Measurements from ENCODE around the gene TSPAN18.

TSPAN18 gene

GRCh38 chr11:44736791-44737190, 10.0 kb downstream of the TSPAN18 start:
- Histone ChIP-seq H3K79me2 (ENCODE audit: insufficient read depth, low read length) (no peaks in the 10 kb centered on the region), H3K36me3 (ENCODE audit: insufficient read depth, low read length) (no peaks in the 10 kb centered on the region), H3K9me2 (replicated peaks; ENCODE audit: low read depth, low read length) (no peaks in the 10 kb centered on the region), H4K20me1 (ENCODE audit: insufficient read depth, low read length, poor library complexity, severe bottlenecking) (no peaks in the 10 kb centered on the region), H2AFZ (ENCODE audit: low read length) (no peak overlapping the region), H3K4me3 (ENCODE audit: low read length, poor library complexity, severe bottlenecking) (no peak overlapping the region), H3K9ac (ENCODE audit: low read depth, low read length, poor library complexity, severe bottlenecking) (no peak overlapping the region), H3F3A (ENCODE audit: low read depth) (no peaks in the 10 kb centered on the region), H3K9me3 (ENCODE audit: insufficient read depth, low read depth, low read length) (no peaks in the 10 kb centered on the region), H3K27me3 (ENCODE audit: insufficient read depth, low read length, poor library complexity, severe bottlenecking) (no peaks in the 10 kb centered on the region), H3K4me1 (ENCODE audit: insufficient read depth, low read length, poor library complexity, severe bottlenecking) (no peaks in the 10 kb centered on the region), H3K4me2 (ENCODE audit: low read depth, low read length, poor library complexity, severe bottlenecking) (no peak overlapping the region)
- no peak for TF ChIP-seq CTCF (conservative IDR thresholded peaks at IDR 0.05; ENCODE audit: low read length)
- no peak for TF ChIP-seq EZH2phosphoT487 (IDR thresholded peaks at IDR 0.05; ENCODE audit: borderline replicate concordance)

GRCh38 chr11:44737245-44738085, 10.7 kb downstream of the TSPAN18 start:
- Histone ChIP-seq H2AFZ (ENCODE audit: low read length) (no peak overlapping the region), H3K4me2 (ENCODE audit: low read depth, low read length, poor library complexity, severe bottlenecking) (no peak overlapping the region), H3K9ac (ENCODE audit: low read depth, low read length, poor library complexity, severe bottlenecking) (no peak overlapping the region), H3K4me1 (ENCODE audit: insufficient read depth, low read length, poor library complexity, severe bottlenecking) (no peaks in the 10 kb centered on the region), H3K9me3 (ENCODE audit: insufficient read depth, low read depth, low read length) (no peaks in the 10 kb centered on the region), H3K4me3 (ENCODE audit: low read length, poor library complexity, severe bottlenecking) (no peak overlapping the region), H3K36me3 (ENCODE audit: insufficient read depth, low read length) (no peaks in the 10 kb centered on the region), H3F3A (ENCODE audit: low read depth) (no peaks in the 10 kb centered on the region), H3K79me2 (ENCODE audit: insufficient read depth, low read length) (no peaks in the 10 kb centered on the region), H4K20me1 (ENCODE audit: insufficient read depth, low read length, poor library complexity, severe bottlenecking) (no peaks in the 10 kb centered on the region), H3K27me3 (ENCODE audit: insufficient read depth, low read length, poor library complexity, severe bottlenecking) (no peaks in the 10 kb centered on the region), H3K9me2 (replicated peaks; ENCODE audit: low read depth, low read length) (no peaks in the 10 kb centered on the region)
- TF ChIP-seq EZH2phosphoT487 (IDR thresholded peaks at IDR 0.05; ENCODE audit: borderline replicate concordance) (no peak), CTCF (conservative IDR thresholded peaks at IDR 0.05; ENCODE audit: low read length) (no peak)

GRCh38 chr11:44738791-44739190, 12.0 kb downstream of the TSPAN18 start:
- Histone ChIP-seq H3K36me3 (ENCODE audit: insufficient read depth, low read length) (no peaks in the 10 kb centered on the region), H4K20me1 (ENCODE audit: insufficient read depth, low read length, poor library complexity, severe bottlenecking) (no peaks in the 10 kb centered on the region), H3K4me3 (ENCODE audit: low read length, poor library complexity, severe bottlenecking) (no peak overlapping the region), H3K4me1 (ENCODE audit: insufficient read depth, low read length, poor library complexity, severe bottlenecking) (no peaks in the 10 kb centered on the region), H3K79me2 (ENCODE audit: insufficient read depth, low read length) (no peaks in the 10 kb centered on the region), H2AFZ (ENCODE audit: low read length) (no peak overlapping the region), H3K27me3 (ENCODE audit: insufficient read depth, low read length, poor library complexity, severe bottlenecking) (no peaks in the 10 kb centered on the region), H3K9me3 (ENCODE audit: insufficient read depth, low read depth, low read length) (no peaks in the 10 kb centered on the region), H3F3A (ENCODE audit: low read depth) (no peaks in the 10 kb centered on the region), H3K9ac (ENCODE audit: low read depth, low read length, poor library complexity, severe bottlenecking) (no peak overlapping the region), H3K9me2 (replicated peaks; ENCODE audit: low read depth, low read length) (no peaks in the 10 kb centered on the region), H3K4me2 (ENCODE audit: low read depth, low read length, poor library complexity, severe bottlenecking) (no peak overlapping the region)
- no peak for TF ChIP-seq EZH2phosphoT487 (IDR thresholded peaks at IDR 0.05; ENCODE audit: borderline replicate concordance)
- TF ChIP-seq CTCF (conservative IDR thresholded peaks at IDR 0.05; ENCODE audit: low read length): no peak
